Neutrophil (primary cell): ENCODE results near the gene CCDC197.

Experiments
- H3K27ac ChIP-seq: fragments of 200-600 bp; sonication (generic); 2 replicates; pipeline ENCODE4 v1.5.1; 2016; ENCODE audit warnings: mild to moderate bottlenecking, moderate library complexity
- H3K27me3 ChIP-seq: fragments of 200-600 bp; sonication (generic); 2 replicates; pipeline ENCODE4 v1.6.0; 2016; ENCODE audit warnings: mild to moderate bottlenecking
- H3K36me3 ChIP-seq: fragments of 200-600 bp; sonication (generic); 2 replicates; pipeline ENCODE4 v1.5.1; 2017
- H3K4me1 ChIP-seq, 2 experiments: fragments of 200-600 bp in 1 of 2; sonication (generic) in 1 of 2; 1 replicate in 1 of 2; 2 replicates in 1 of 2; pipeline versions ENCODE4 v1.5.1 to v1.6.1; 2013 to 2016; ENCODE audit warnings: low read depth in 1 of 2, low read length in 1 of 2, mild to moderate bottlenecking in 1 of 2, moderate library complexity in 1 of 2; ENCODE audit not compliant: control insufficient read depth in 1 of 2, insufficient read depth in 1 of 2
- H3K4me3 ChIP-seq, 2 experiments: fragments of 200-600 bp in 1 of 2; sonication (generic) in 1 of 2; 1 replicate in 1 of 2; 2 replicates in 1 of 2; pipeline ENCODE4 v1.5.1; 2013 to 2016; ENCODE audit warnings: low read depth in 1 of 2, low read length in 1 of 2, mild to moderate bottlenecking in 1 of 2, moderate library complexity in 1 of 2
- H3K9me3 ChIP-seq: fragments of 200-600 bp; sonication (generic); 2 replicates; pipeline ENCODE4 v1.5.1; 2016
- TF ChIP-seq, protein P1 (sequence below): fragments of 200-600 bp; sonication (generic); IDR thresholded peaks from 2 replicates; pipeline ENCODE4 v1.5.1; 2016; ENCODE audit warnings: antibody characterized with exemption

CCDC197 gene

DNA sequence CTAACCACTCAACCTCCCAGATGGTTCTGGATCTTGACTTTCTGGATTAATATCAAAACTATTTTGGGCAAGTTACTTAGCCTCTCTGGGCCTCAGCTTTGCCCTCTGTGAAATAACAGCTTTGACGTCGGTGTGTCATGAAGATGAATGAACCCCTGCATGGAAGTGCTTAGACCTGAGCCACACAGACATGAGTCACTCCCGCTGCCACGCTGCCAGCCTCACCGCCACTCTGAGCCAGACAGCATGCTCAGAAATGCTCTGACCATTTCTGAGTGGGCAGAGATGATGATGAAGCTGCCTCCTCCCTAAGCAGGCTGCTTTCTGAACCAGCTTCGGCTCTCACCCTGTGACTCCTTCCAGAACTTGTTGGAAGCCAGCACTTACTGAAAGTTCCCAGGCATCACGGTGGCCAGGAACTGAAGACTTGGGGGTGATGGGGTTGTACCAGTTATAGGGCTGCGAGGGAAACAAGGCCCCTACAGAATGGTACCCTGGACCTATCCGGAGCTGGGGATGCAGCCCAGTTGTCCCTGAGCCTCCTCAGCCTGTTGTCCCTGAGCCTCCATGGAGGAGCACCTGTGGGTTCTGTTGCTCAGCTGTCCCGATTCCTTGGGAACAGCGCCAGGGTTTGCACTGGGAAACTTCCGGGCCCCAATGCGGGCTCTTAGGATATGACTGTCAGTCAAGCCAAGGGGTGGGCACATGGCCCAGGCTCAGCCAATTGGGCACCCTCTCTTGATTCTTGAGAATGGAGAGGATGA is 2.0 kb upstream of the CCDC197 start:
- Histone ChIP-seq H3K4me3 (no peak overlapping the region), H3K9me3 (no peaks in the 10 kb centered on the region), H3K4me1 (no peaks in the 10 kb centered on the region), H3K27me3 (peaks cover 25% of the 10 kb centered on the region), H3K36me3 (no peaks in the 10 kb centered on the region), H3K27ac (no peak overlapping the region)
- TF ChIP-seq, protein P1, sequence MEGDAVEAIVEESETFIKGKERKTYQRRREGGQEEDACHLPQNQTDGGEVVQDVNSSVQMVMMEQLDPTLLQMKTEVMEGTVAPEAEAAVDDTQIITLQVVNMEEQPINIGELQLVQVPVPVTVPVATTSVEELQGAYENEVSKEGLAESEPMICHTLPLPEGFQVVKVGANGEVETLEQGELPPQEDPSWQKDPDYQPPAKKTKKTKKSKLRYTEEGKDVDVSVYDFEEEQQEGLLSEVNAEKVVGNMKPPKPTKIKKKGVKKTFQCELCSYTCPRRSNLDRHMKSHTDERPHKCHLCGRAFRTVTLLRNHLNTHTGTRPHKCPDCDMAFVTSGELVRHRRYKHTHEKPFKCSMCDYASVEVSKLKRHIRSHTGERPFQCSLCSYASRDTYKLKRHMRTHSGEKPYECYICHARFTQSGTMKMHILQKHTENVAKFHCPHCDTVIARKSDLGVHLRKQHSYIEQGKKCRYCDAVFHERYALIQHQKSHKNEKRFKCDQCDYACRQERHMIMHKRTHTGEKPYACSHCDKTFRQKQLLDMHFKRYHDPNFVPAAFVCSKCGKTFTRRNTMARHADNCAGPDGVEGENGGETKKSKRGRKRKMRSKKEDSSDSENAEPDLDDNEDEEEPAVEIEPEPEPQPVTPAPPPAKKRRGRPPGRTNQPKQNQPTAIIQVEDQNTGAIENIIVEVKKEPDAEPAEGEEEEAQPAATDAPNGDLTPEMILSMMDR: no peak

DNA sequence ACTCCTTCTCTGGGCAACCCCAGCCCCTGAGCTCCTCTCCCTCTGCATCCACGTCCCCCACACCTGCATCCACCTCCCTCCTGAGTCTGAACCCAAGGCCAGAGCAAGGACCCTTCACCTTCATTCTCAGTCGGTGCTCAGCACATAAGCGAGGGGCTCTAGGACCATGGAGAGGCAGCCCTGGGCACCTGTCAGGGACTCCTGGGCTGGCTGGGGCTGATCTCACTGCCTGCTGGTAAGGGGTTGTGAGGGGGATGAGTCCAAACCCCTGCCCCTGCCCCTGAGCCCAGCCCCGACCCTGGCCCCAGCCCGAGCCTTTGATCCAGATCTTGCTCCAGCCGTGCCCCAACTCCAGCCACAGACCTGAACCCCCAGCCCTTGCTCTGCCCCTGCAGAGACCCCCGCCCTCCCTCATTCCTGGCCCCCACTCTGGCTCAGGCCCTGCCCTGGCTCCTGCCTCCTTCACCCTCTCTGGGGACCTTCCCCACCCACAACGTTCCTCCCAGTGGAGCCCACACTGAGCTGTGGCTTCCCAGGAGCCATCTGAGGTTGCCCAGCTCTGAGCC is 888 bp upstream of the CCDC197 start:
- Histone ChIP-seq H3K27ac (no peak overlapping the region), H3K4me3 (no peak overlapping the region), H3K9me3 (no peaks in the 10 kb centered on the region), H3K27me3 (peaks cover 20% of the 10 kb centered on the region), H3K36me3 (no peaks in the 10 kb centered on the region), H3K4me1 (no peaks in the 10 kb centered on the region)
- TF ChIP-seq, protein P1: no peak

DNA sequence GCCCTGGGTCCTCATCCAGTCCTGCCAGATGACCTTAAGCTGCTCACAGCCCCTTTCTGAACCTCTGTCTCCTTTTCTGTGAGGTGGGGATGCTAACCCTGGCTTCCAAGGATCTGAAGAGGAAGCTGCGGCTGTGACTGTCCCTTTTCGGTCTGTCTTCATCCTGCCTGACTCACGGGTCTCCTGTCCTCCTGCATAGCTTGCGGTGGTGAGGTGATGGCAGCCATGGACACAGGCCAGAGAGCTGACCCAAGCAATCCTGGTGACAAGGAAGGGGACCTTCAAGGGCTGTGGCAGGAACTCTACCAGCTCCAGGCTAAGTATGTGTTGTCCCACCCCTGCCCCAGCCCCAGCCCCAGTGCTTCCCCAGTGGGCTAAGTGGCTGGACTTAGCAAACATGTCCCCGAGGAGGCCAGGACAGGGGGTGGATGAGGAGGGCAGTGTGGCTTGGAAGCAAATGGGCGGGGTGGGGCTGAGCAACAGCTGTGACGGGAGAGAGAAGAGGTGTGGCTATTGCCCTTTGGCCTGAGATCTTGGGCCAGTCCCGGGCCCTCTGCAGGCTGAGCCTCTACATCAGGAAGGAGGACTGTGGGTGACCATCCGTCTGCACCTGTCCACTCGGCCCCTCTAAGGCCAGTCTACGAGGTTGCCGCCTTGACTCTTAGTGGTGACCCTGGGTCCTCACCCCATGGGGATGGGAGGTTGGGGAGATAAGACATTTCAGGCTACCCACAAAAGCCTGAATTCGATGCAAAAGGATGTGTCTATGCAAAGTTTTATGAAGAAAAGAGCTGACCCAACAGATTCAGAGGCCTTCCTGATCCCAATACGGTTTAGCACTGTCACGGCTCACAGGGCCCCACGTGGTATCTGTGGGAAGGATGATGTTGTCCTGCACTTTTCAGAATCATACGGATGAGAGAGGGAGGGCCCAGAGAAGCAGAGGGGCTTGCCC is 1.1 kb downstream of the CCDC197 start:
- Histone ChIP-seq H3K27me3 (peaks cover 12% of the 10 kb centered on the region), H3K9me3 (no peaks in the 10 kb centered on the region), H3K4me3 (no peak overlapping the region), H3K4me1 (no peaks in the 10 kb centered on the region), H3K27ac (no peak overlapping the region), H3K36me3 (no peaks in the 10 kb centered on the region)
- TF ChIP-seq, protein P1: no peak

DNA sequence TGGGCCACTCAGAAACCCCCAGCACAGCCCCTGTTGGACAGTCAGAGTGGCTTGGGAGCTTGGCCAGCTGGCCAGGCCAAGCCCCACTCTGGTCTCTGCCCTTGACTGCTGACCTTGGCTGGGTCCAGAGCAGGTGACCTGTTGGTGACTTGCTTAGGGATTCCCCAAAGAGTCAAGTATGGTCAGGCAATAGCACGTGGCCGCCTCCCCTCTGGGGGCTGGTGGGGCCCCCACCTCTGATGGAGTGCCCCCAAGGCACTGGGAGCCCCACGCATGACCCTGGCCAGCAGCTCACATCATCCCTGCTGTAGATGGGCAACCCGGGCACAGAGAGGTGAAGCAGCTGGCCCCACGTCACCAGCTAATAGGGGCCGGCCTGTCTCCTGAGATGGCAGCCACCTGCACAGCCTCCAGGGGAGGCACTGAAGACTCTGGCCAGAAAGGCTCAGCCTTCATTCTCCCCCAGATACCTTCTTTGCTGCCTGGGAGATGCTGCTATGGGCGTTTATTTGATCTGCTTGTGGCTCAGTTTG is 1.8 kb downstream of the CCDC197 start:
- Histone ChIP-seq H3K4me1 (no peaks in the 10 kb centered on the region), H3K27ac (no peak overlapping the region), H3K36me3 (no peaks in the 10 kb centered on the region), H3K27me3 (peaks cover 12% of the 10 kb centered on the region), H3K9me3 (no peaks in the 10 kb centered on the region), H3K4me3 (no peak overlapping the region)
- TF ChIP-seq, protein P1: no peak

DNA sequence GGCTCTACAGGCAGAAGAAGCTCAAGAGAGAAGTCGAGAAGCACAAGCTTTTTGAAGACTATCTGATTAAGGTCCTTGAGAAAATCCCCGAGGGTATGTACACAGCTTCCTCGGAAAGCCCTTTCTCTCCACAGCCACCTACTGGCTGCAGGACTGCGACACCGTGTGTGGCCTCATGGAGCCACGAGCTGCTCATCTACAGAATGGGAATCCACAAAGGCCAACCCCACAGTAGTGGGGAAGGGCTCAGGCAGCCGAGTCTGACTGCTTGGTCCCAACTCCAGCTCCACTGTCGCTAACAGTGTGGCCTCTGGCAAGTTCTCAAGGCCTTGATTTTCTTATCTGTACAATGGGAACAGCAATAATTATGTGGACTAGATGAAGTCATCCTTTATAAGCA is 2.5 kb downstream of the CCDC197 start:
- Histone ChIP-seq H3K27me3 (peaks cover 12% of the 10 kb centered on the region), H3K4me1 (no peaks in the 10 kb centered on the region), H3K27ac (no peak overlapping the region), H3K4me3 (no peak overlapping the region), H3K36me3 (no peaks in the 10 kb centered on the region), H3K9me3 (no peaks in the 10 kb centered on the region)
- TF ChIP-seq, protein P1: no peak
